ENCODE measurements around the gene CTNNBL1.
"Not testable (repeated sequence)": the region's sequence is repeated elsewhere in the genome, so short reads cannot be mapped to it uniquely, and the experiment has no call there.

CTNNBL1 gene

DNA sequence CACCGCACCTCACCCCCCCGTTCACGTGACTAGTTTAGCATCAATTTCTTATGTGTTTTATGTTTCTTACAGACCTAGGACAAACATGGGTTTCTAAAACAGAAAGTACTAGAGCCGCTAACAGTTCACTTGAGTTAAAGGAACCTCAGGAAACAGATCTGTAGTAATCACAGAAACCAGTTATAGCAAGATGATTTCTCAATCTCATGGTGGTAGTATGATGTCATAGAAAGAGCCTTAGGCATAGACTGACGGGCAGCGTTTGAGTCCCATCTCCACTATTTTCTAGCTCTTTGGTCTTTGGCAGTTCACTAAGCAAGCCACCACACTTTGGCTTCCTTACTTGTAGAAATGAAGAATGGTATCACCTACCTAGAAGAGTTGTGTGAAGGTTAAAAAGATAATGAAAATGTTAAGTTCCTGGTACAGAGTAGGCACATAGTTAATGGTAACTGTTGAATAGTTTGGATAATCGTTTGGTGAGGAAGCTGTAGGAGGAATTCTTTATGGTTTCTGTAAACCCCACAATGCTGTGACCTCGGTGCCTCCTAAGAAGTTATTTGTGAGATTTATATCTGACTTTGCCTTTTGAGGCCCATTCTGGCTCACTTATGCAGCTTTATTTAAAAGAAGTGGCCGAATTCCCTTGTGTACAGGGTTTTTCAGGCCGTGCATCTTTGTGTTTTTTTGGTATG, 21.3 kb downstream of the CTNNBL1 start:
- peak; percentile 75 for DNase-seq (ENCODE audit: low read depth)
- no peak overlapping the region for H3K4me3 ChIP-seq (ENCODE audit: low read depth, low read length)
- TF ChIP-seq MAX (IDR thresholded peaks at IDR 0.05; ENCODE audit: low read depth, low read length) (no peak), CTCF (IDR thresholded peaks at IDR 0.05; ENCODE audit: low read depth, low read length) (no peak), POLR2A (IDR thresholded peaks at IDR 0.05; ENCODE audit: extremely low read depth, insufficient read length) (no peak), MYC (IDR thresholded peaks at IDR 0.05; ENCODE audit: low read depth, low read length) (peak; percentile 25; the same call in 1 of the 2 replicates)

DNA sequence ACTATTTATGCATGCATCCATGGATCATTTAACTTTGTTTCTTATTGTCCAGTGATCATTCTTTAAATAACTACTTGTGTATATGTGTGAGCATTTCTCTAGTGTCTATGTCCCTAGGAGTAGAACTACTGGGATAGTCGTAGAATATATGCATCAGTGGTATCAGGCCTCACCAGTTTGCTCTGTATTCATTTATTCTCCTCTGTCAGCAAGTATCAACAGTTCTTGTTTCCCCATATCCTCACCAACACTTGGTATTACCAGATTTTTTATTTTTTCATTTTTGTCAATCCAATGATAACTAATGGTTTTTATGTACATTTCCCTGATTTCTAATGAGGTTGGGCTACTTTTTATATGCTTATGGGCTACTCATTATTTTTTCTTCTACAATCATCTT, 27.9 kb downstream of the CTNNBL1 start:
- H3K4me3 ChIP-seq (ENCODE audit: low read depth, low read length), result no peak overlapping the region
- DNase-seq (ENCODE audit: low read depth), result no peak
- TF ChIP-seq MAX (IDR thresholded peaks at IDR 0.05; ENCODE audit: low read depth, low read length), result no peak
- no peak for TF ChIP-seq POLR2A (IDR thresholded peaks at IDR 0.05; ENCODE audit: extremely low read depth, insufficient read length)
- no peak for TF ChIP-seq MYC (IDR thresholded peaks at IDR 0.05; ENCODE audit: low read depth, low read length)
- no peak for TF ChIP-seq CTCF (IDR thresholded peaks at IDR 0.05; ENCODE audit: low read depth, low read length)

GRCh38 chr20:37722312-37722711, 28.5 kb downstream of the CTNNBL1 start:
- not testable (repeated sequence) for DNase-seq (ENCODE audit: low read depth); H3K4me3 ChIP-seq (ENCODE audit: low read depth, low read length)

GRCh38 chr20:37723668-37724067, 29.8 kb downstream of the CTNNBL1 start:
- TF ChIP-seq POLR2A (IDR thresholded peaks at IDR 0.05; ENCODE audit: extremely low read depth, insufficient read length) (no peak), MAX (IDR thresholded peaks at IDR 0.05; ENCODE audit: low read depth, low read length) (no peak), CTCF (IDR thresholded peaks at IDR 0.05; ENCODE audit: low read depth, low read length) (no peak), MYC (IDR thresholded peaks at IDR 0.05; ENCODE audit: low read depth, low read length) (no peak)

GRCh38 chr20:37725165-37725564, 31.3 kb downstream of the CTNNBL1 start:
- H3K4me3 ChIP-seq (ENCODE audit: low read depth, low read length), result no peak overlapping the region
- DNase-seq (ENCODE audit: low read depth), result no peak
- TF ChIP-seq CTCF (IDR thresholded peaks at IDR 0.05; ENCODE audit: low read depth, low read length) (no peak), MYC (IDR thresholded peaks at IDR 0.05; ENCODE audit: low read depth, low read length) (no peak)

More at GRCh38 chr20:37723668-37724067, 29.8 kb downstream of the CTNNBL1 start:
- no peak for DNase-seq (ENCODE audit: low read depth)
- H3K4me3 ChIP-seq (ENCODE audit: low read depth, low read length), result no peak overlapping the region

DNA sequence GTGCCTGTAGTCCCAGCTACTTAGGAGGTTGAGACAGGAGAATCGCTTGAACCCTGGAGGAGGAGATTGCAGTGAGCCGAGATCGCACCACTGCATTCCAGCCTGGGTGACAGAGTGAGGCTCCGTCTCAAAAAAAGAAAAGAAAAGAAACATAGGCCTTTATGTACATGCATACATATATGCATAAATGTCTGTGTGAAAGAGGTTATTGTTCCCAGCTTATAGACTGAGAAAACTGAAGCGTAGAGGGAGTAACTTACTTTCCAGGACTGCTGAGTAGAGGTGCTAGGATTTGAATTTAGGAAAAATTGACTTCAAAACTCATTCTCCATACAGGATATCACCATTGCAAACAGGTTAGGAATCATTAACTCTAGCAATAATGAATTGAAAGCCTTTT, 32.0 kb downstream of the CTNNBL1 start:
- no peak overlapping the region for H3K4me3 ChIP-seq (ENCODE audit: low read depth, low read length)
- no peak for DNase-seq (ENCODE audit: low read depth)
- TF ChIP-seq MAX (IDR thresholded peaks at IDR 0.05; ENCODE audit: low read depth, low read length) (no peak), MYC (IDR thresholded peaks at IDR 0.05; ENCODE audit: low read depth, low read length) (no peak), CTCF (IDR thresholded peaks at IDR 0.05; ENCODE audit: low read depth, low read length) (no peak), POLR2A (IDR thresholded peaks at IDR 0.05; ENCODE audit: extremely low read depth, insufficient read length) (no peak)

All from NB4 (cell line).